ENCODE measurements around the gene ASTN2.
"Not testable (repeated sequence)": the region's sequence is repeated elsewhere in the genome, so short reads cannot be mapped to it uniquely, and the experiment has no call there.

ASTN2 gene

DNA sequence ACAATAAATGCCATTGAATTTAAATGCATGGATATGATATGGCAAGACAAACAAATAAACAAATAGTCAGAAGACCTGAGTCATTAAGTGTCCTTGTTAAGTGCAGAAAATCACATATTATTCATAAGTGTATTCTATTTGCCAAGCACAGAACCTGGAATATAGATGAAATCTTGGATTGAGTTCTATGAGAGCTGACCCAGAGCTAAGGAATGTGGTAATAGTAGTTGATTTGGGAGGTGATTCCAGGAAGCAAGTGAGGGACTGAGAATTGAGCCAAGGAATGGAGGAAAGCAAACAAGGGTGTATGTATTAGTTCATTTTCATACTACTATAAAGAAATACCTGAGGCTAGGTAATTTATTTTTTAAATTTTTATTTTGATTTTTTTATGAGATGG lies 518.9 kb downstream of the ASTN2 start:
- Histone ChIP-seq H4K91ac (ENCODE audit: low read depth, low read length, poor library complexity) (no peak overlapping the region), H3K27ac (replicated peaks; ENCODE audit: low read length) (no peak overlapping the region), H3K4ac (ENCODE audit: low read length) (no peak overlapping the region), H3K4me3 (ENCODE audit: low read length in 2 of 2) (no peak overlapping the region), H3K4me1 (ENCODE audit: control insufficient read depth in 2 of 2, insufficient read depth in 1 of 2, low read depth in 1 of 2, low read length in 2 of 2) (no peaks in the 10 kb centered on the region), H2BK12ac (ENCODE audit: low read length) (no peak overlapping the region), H3K4me2 (ENCODE audit: insufficient read depth, low read length, poor library complexity, severe bottlenecking) (no peak overlapping the region), H2BK5ac (ENCODE audit: low read length) (no peak overlapping the region), H3K27me3 (ENCODE audit: control insufficient read depth in 3 of 3, insufficient read depth in 3 of 3, low read depth in 1 of 3, low read length in 3 of 3) (peaks cover 0 to 3% (median 0%) of the 10 kb centered on the region in 3 experiments), H2AFZ (ENCODE audit: low read length) (no peak overlapping the region), H2BK120ac (ENCODE audit: low read depth, low read length) (no peak overlapping the region), H3K23ac (ENCODE audit: low read depth, low read length, poor library complexity) (no peak overlapping the region), H2AK5ac (ENCODE audit: low read depth, low read length) (no peak overlapping the region), H3K9ac (ENCODE audit: low read depth, low read length, poor library complexity) (no peak overlapping the region), H3K18ac (ENCODE audit: low read length) (no peak overlapping the region), H3K79me1 (ENCODE audit: low read depth, low read length) (no peaks in the 10 kb centered on the region), H2BK15ac (ENCODE audit: low read length) (no peak overlapping the region), H3K36me3 (replicated peaks in 1 of 2; ENCODE audit: control insufficient read depth in 2 of 2, insufficient read depth in 2 of 2, low read length in 2 of 2) (no peaks in the 10 kb centered on the region), H3K9me3 (replicated peaks in 1 of 2; ENCODE audit: control insufficient read depth in 2 of 2, insufficient read depth in 1 of 2, low read depth in 1 of 2, low read length in 2 of 2) (no peaks in the 10 kb centered on the region), H4K8ac (ENCODE audit: low read depth, low read length) (no peak overlapping the region), H3K14ac (ENCODE audit: low read length) (no peak overlapping the region)
- no peak for DNase-seq (ENCODE audit: low spot score)

DNA sequence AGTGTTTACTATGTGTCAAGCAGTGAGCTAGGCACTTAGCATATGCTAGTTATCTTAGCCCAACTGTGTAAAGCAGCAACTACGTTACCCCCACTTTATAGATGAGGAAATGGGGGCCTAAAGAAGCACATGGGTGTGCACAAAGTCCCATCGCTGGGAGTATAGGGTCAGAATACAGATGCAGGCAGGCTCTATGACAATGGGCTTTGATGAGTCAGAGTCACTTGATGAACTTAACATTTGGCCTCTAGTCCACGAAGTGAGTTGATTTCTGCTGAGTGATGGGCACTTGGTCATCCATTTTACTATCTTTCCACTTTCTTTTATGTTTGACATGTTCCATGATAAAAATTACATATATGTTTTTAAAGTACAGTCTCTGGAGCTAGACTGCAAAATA lies 523.4 kb downstream of the ASTN2 start:
- H2BK5ac ChIP-seq (ENCODE audit: low read length), result no peak overlapping the region
- H4K8ac ChIP-seq (ENCODE audit: low read depth, low read length), result no peak overlapping the region
- H2AK5ac ChIP-seq (ENCODE audit: low read depth, low read length), result no peak overlapping the region
- no peak overlapping the region for H4K91ac ChIP-seq (ENCODE audit: low read depth, low read length, poor library complexity)
- H3K4ac ChIP-seq (ENCODE audit: low read length), result no peak overlapping the region
- H3K4me3 ChIP-seq (ENCODE audit: low read length in 2 of 2), result no peak overlapping the region
- H3K14ac ChIP-seq (ENCODE audit: low read length), result no peak overlapping the region
- no peak overlapping the region for H2BK15ac ChIP-seq (ENCODE audit: low read length)
- WGBS, 2 donors (ENCODE audit: extremely low coverage in 2 of 2, insufficient read length in 2 of 2, insufficient replicate concordance in 1 of 2), result no CpG with 5 or more reads among the region's 3 CpGs
- no peaks in the 10 kb centered on the region for H3K9me3 ChIP-seq (replicated peaks in 1 of 2; ENCODE audit: control insufficient read depth in 2 of 2, insufficient read depth in 1 of 2, low read depth in 1 of 2, low read length in 2 of 2)
- peaks cover 0 to 3% (median 0%) of the 10 kb centered on the region in 3 experiments for H3K27me3 ChIP-seq (ENCODE audit: control insufficient read depth in 3 of 3, insufficient read depth in 3 of 3, low read depth in 1 of 3, low read length in 3 of 3)
- no peak overlapping the region for H2AFZ ChIP-seq (ENCODE audit: low read length)
- no peaks in the 10 kb centered on the region for H3K79me1 ChIP-seq (ENCODE audit: low read depth, low read length)
- no peak overlapping the region for H3K23ac ChIP-seq (ENCODE audit: low read depth, low read length, poor library complexity)
- no peak overlapping the region for H3K18ac ChIP-seq (ENCODE audit: low read length)
- H3K4me2 ChIP-seq (ENCODE audit: insufficient read depth, low read length, poor library complexity, severe bottlenecking), result no peak overlapping the region
- no peak overlapping the region for H2BK12ac ChIP-seq (ENCODE audit: low read length)
- no peaks in the 10 kb centered on the region for H3K36me3 ChIP-seq (replicated peaks in 1 of 2; ENCODE audit: control insufficient read depth in 2 of 2, insufficient read depth in 2 of 2, low read length in 2 of 2)
- no peak overlapping the region for H2BK120ac ChIP-seq (ENCODE audit: low read depth, low read length)
- H3K9ac ChIP-seq (ENCODE audit: low read depth, low read length, poor library complexity), result no peak overlapping the region
- H3K27ac ChIP-seq (replicated peaks; ENCODE audit: low read length), result no peak overlapping the region
- H3K4me1 ChIP-seq (ENCODE audit: control insufficient read depth in 2 of 2, insufficient read depth in 1 of 2, low read depth in 1 of 2, low read length in 2 of 2), result no peaks in the 10 kb centered on the region
- no peak for DNase-seq (ENCODE audit: low spot score)

DNA sequence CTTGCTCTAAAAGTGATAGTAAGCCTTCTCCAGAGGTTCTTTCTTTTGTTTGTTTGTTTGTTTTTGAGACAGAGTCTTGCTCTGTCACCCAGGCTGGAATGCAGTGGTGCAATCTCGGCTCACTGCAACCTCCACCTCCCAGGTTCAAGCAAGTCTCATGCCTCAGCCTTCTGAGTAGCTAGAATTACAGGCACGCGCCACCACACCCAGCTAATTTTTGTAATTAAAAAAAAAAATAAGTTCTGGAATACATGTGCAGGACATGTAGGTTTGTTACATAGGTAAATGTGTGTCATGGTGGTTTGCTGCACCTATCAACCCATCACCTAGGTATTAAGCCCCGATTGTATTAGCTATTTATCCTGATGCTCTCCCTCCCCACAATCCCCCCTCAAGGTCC lies 526.4 kb downstream of the ASTN2 start:
- no CpG with 5 or more reads among the region's 4 CpGs for WGBS, 2 donors (ENCODE audit: extremely low coverage in 2 of 2, insufficient read length in 2 of 2, insufficient replicate concordance in 1 of 2)
- not testable (repeated sequence) for H3K36me3 ChIP-seq (replicated peaks in 1 of 2; ENCODE audit: control insufficient read depth in 2 of 2, insufficient read depth in 2 of 2, low read length in 2 of 2); H2BK15ac ChIP-seq (ENCODE audit: low read length); H2AFZ ChIP-seq (ENCODE audit: low read length); H2BK5ac ChIP-seq (ENCODE audit: low read length); H2BK12ac ChIP-seq (ENCODE audit: low read length); H3K9ac ChIP-seq (ENCODE audit: low read depth, low read length, poor library complexity); H3K4me1 ChIP-seq (ENCODE audit: control insufficient read depth in 2 of 2, insufficient read depth in 1 of 2, low read depth in 1 of 2, low read length in 2 of 2); H3K4me2 ChIP-seq (ENCODE audit: insufficient read depth, low read length, poor library complexity, severe bottlenecking); H4K8ac ChIP-seq (ENCODE audit: low read depth, low read length); H3K9me3 ChIP-seq (replicated peaks in 1 of 2; ENCODE audit: control insufficient read depth in 2 of 2, insufficient read depth in 1 of 2, low read depth in 1 of 2, low read length in 2 of 2); H3K18ac ChIP-seq (ENCODE audit: low read length); H4K91ac ChIP-seq (ENCODE audit: low read depth, low read length, poor library complexity); H3K23ac ChIP-seq (ENCODE audit: low read depth, low read length, poor library complexity); H3K79me1 ChIP-seq (ENCODE audit: low read depth, low read length); H2AK5ac ChIP-seq (ENCODE audit: low read depth, low read length); H3K4me3 ChIP-seq (ENCODE audit: low read length in 2 of 2); H3K27ac ChIP-seq (replicated peaks; ENCODE audit: low read length); DNase-seq (ENCODE audit: low spot score); H3K14ac ChIP-seq (ENCODE audit: low read length); H2BK120ac ChIP-seq (ENCODE audit: low read depth, low read length); H3K4ac ChIP-seq (ENCODE audit: low read length); H3K27me3 ChIP-seq (ENCODE audit: control insufficient read depth in 3 of 3, insufficient read depth in 3 of 3, low read depth in 1 of 3, low read length in 3 of 3)

DNA sequence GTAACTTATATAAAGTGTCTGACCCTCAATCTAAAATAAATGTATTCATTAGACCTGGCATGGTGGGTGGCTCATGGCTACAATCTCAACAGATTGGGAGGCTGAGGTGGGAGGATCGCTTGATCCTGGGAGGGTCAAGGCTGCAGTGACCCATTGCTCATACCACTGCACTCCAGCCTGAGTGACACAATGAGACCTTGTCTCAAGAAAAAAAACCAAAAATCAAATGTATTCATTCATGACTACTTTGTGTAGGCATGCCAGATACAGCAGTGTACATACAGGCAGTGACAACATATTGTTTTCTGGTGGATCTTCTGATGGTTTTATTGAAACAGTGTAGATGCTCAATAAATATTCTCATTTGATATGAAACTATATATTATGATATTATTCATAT lies 526.8 kb downstream of the ASTN2 start:
- no peak overlapping the region for H2BK15ac ChIP-seq (ENCODE audit: low read length)
- no CpG with 5 or more reads among the region's 1 CpG for WGBS, 2 donors (ENCODE audit: extremely low coverage in 2 of 2, insufficient read length in 2 of 2, insufficient replicate concordance in 1 of 2)

More for the DNA sequence above, 526.8 kb downstream of the ASTN2 start:
- Histone ChIP-seq H2BK12ac (ENCODE audit: low read length) (no peak overlapping the region), H3K27ac (replicated peaks; ENCODE audit: low read length) (no peak overlapping the region), H2BK120ac (ENCODE audit: low read depth, low read length) (no peak overlapping the region), H3K4me2 (ENCODE audit: insufficient read depth, low read length, poor library complexity, severe bottlenecking) (no peak overlapping the region), H3K14ac (ENCODE audit: low read length) (no peak overlapping the region), H2AK5ac (ENCODE audit: low read depth, low read length) (no peak overlapping the region), H3K27me3 (ENCODE audit: control insufficient read depth in 3 of 3, insufficient read depth in 3 of 3, low read depth in 1 of 3, low read length in 3 of 3) (peaks cover 0 to 3% (median 0%) of the 10 kb centered on the region in 3 experiments), H4K8ac (ENCODE audit: low read depth, low read length) (no peak overlapping the region), H3K18ac (ENCODE audit: low read length) (no peak overlapping the region), H3K9me3 (replicated peaks in 1 of 2; ENCODE audit: control insufficient read depth in 2 of 2, insufficient read depth in 1 of 2, low read depth in 1 of 2, low read length in 2 of 2) (no peaks in the 10 kb centered on the region), H2BK5ac (ENCODE audit: low read length) (no peak overlapping the region), H3K23ac (ENCODE audit: low read depth, low read length, poor library complexity) (no peak overlapping the region), H4K91ac (ENCODE audit: low read depth, low read length, poor library complexity) (no peak overlapping the region), H3K79me1 (ENCODE audit: low read depth, low read length) (no peaks in the 10 kb centered on the region), H3K4ac (ENCODE audit: low read length) (no peak overlapping the region), H3K9ac (ENCODE audit: low read depth, low read length, poor library complexity) (no peak overlapping the region), H3K36me3 (replicated peaks in 1 of 2; ENCODE audit: control insufficient read depth in 2 of 2, insufficient read depth in 2 of 2, low read length in 2 of 2) (no peaks in the 10 kb centered on the region), H3K4me3 (ENCODE audit: low read length in 2 of 2) (no peak overlapping the region), H2AFZ (ENCODE audit: low read length) (no peak overlapping the region), H3K4me1 (ENCODE audit: control insufficient read depth in 2 of 2, insufficient read depth in 1 of 2, low read depth in 1 of 2, low read length in 2 of 2) (no peaks in the 10 kb centered on the region)
- no peak for DNase-seq (ENCODE audit: low spot score)
